HepG2 (cell line): ENCODE measurements around the gene PSMD8. TPM values are rescaled to one million over a fixed set of nuclear protein-coding genes. Genes with fewer than 3 reads are reported as not detected.

ENCODE experiments used
- CENPBD1 ChIP-seq: sonication (generic); formaldehyde crosslinking; IDR thresholded peaks from 2 replicates; pipeline ENCODE4 v1.8.0; 2022; ENCODE audit warnings: missing genetic modification reagents, low read depth, mild to moderate bottlenecking, borderline replicate concordance
- GATAD1 ChIP-seq: IDR thresholded peaks from 2 replicates; pipeline ENCODE4 v1.6.1; 2016; ENCODE audit warnings: missing genetic modification reagents, missing compliant biosample characterization
- HNF4A ChIP-seq: sonication (generic); formaldehyde crosslinking; IDR thresholded peaks from 2 replicates; pipeline ENCODE4 v1.4.0; 2020; ENCODE audit warnings: missing genetic modification reagents
- MNT ChIP-seq: fragments of 450-650 bp; IDR thresholded peaks from 2 replicates; pipeline ENCODE4 v1.6.1; 2016
- PHF21A ChIP-seq: sonication (generic); formaldehyde crosslinking; IDR thresholded peaks from 2 replicates; pipeline ENCODE4 v1.5.0; 2020; ENCODE audit warnings: mild to moderate bottlenecking, missing genetic modification reagents
- POLR2G ChIP-seq: fragments of 200-400 bp; formaldehyde crosslinking; IDR thresholded peaks from 2 replicates; pipeline ENCODE4 v1.6.1; 2018; ENCODE audit warnings: mild to moderate bottlenecking, low read depth, low read length, moderate library complexity
- PTBP1 ChIP-seq: fragments of 200-400 bp; formaldehyde crosslinking; IDR thresholded peaks from 2 replicates; pipeline ENCODE4 v1.6.1; 2018; ENCODE audit warnings: low read length, low read depth; ENCODE audit not compliant: poor library complexity, severe bottlenecking
- RARA ChIP-seq: IDR thresholded peaks from 2 replicates; pipeline ENCODE4 v1.6.1; 2016; ENCODE audit warnings: missing genetic modification reagents, missing compliant biosample characterization
- RBAK ChIP-seq: sonication (generic); formaldehyde crosslinking; IDR thresholded peaks from 2 replicates; pipeline ENCODE4 v1.5.1; 2020; ENCODE audit warnings: mild to moderate bottlenecking, missing genetic modification reagents
- RELA ChIP-seq: sonication (generic); formaldehyde crosslinking; IDR thresholded peaks from 2 replicates; pipeline ENCODE4 v1.4.0; 2020; ENCODE audit warnings: missing genetic modification reagents
- TFAP4 ChIP-seq: sonication (generic); IDR thresholded peaks from 2 replicates; pipeline ENCODE4 v1.6.1; 2016; ENCODE audit warnings: low read depth, borderline replicate concordance
- ZBED4 ChIP-seq: sonication (generic); formaldehyde crosslinking; IDR thresholded peaks from 2 replicates; pipeline ENCODE4 v1.4.0; 2020; ENCODE audit warnings: missing genetic modification reagents, borderline replicate concordance
- ZNF205 ChIP-seq: IDR thresholded peaks from 2 replicates; pipeline ENCODE4 v1.6.1; 2018; ENCODE audit warnings: missing biosample characterization, missing genetic modification reagents
- ZNF382 ChIP-seq: sonication (generic); formaldehyde crosslinking; IDR thresholded peaks from 2 replicates; pipeline ENCODE4 v1.5.0; 2020; ENCODE audit warnings: missing genetic modification reagents, mild to moderate bottlenecking, borderline replicate concordance
- ZNF569 ChIP-seq: sonication (generic); formaldehyde crosslinking; IDR thresholded peaks from 2 replicates; pipeline ENCODE4 v1.5.0; 2020; ENCODE audit warnings: mild to moderate bottlenecking, missing genetic modification reagents, moderate library complexity, borderline replicate concordance
- polyA plus RNA-seq, 8 experiments: library from polyadenylated mRNA; depleted of rRNA in 3 of 8; stranded (reverse) in 7 of 8; unstranded in 1 of 8; fragments of >200 nt; fragmentation: Illumina TruSeq in 4 of 8; extraction: Trizol in 4 of 8; gene quantifications; 2 replicates each; pipeline versions ENCODE4 v1.2.1 to v1.2.3, GENCODE V29; 2011 to 2016; ENCODE audit warnings: low read depth in 4 of 8, missing spikeins in 1 of 8, mixed read lengths in 1 of 8; ENCODE audit not compliant: insufficient read depth in 1 of 8
- total RNA-seq, 5 experiments: library from RNA; depleted of rRNA; stranded (reverse); fragments of >200 nt; fragmentation: Illumina TruSeq; extraction: Trizol; gene quantifications; 2 replicates each; pipeline ENCODE4 v1.2.3, GENCODE V29; 2016; ENCODE audit warnings: low read depth in 1 of 5
- TF ChIP-seq, protein P1 (sequence below): sonication (generic); formaldehyde crosslinking; IDR thresholded peaks from 2 replicates; pipeline ENCODE4 v1.8.0; 2023; ENCODE audit warnings: mild to moderate bottlenecking, missing genetic modification reagents
- TF ChIP-seq, protein P2 (sequence below): sonication (generic); formaldehyde crosslinking; IDR thresholded peaks from 2 replicates; pipeline ENCODE4 v1.4.0; 2020; ENCODE audit warnings: missing genetic modification reagents, mild to moderate bottlenecking, borderline replicate concordance

PSMD8 gene
- total and polyA plus RNA-seq, 2 of the 13 experiments (the other 11 are each of a cell fraction or from before 2014, with no cell fraction given) = 162 to 296 TPM

GRCh38 chr19:38374332-38375097 lies at the start of gene PSMD8 (continued):
- TF ChIP-seq TFAP4 (peak; percentile 85; the same call in 1 of the 2 replicates), MNT (no peak), ZNF569 (CRISPR knock-in tag) (no peak), ZNF382 (CRISPR knock-in tag) (no peak), CENPBD1 (CRISPR knock-in tag) (no peak), ZBED4 (CRISPR knock-in tag) (peak; percentile 45; the same call in 1 of the 2 replicates), ZNF205 (peak; percentile 67), PHF21A (CRISPR knock-in tag) (peak; percentile 34; the same call in 1 of the 2 replicates), RARA (CRISPR knock-in tag) (peak; percentile 40; the same call in 1 of the 2 replicates), POLR2G (peak; percentile 99), PTBP1 (no peak), HNF4A (no peak), RELA (CRISPR knock-in tag) (peak; percentile 33; the same call in 1 of the 2 replicates), GATAD1 (peak; percentile 87), RBAK (CRISPR knock-in tag) (no peak)
- TF ChIP-seq, protein P1, sequence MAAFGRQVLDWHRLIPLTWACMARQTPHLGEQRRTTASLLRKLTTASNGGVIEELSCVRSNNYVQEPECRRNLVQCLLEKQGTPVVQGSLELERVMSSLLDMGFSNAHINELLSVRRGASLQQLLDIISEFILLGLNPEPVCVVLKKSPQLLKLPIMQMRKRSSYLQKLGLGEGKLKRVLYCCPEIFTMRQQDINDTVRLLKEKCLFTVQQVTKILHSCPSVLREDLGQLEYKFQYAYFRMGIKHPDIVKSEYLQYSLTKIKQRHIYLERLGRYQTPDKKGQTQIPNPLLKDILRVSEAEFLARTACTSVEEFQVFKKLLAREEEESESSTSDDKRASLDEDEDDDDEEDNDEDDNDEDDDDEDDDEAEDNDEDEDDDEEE (CRISPR knock-in tag) = 0 out of 2 replicates have a peak, but pooled peaks have one; percentile 69
- TF ChIP-seq, protein P2, sequence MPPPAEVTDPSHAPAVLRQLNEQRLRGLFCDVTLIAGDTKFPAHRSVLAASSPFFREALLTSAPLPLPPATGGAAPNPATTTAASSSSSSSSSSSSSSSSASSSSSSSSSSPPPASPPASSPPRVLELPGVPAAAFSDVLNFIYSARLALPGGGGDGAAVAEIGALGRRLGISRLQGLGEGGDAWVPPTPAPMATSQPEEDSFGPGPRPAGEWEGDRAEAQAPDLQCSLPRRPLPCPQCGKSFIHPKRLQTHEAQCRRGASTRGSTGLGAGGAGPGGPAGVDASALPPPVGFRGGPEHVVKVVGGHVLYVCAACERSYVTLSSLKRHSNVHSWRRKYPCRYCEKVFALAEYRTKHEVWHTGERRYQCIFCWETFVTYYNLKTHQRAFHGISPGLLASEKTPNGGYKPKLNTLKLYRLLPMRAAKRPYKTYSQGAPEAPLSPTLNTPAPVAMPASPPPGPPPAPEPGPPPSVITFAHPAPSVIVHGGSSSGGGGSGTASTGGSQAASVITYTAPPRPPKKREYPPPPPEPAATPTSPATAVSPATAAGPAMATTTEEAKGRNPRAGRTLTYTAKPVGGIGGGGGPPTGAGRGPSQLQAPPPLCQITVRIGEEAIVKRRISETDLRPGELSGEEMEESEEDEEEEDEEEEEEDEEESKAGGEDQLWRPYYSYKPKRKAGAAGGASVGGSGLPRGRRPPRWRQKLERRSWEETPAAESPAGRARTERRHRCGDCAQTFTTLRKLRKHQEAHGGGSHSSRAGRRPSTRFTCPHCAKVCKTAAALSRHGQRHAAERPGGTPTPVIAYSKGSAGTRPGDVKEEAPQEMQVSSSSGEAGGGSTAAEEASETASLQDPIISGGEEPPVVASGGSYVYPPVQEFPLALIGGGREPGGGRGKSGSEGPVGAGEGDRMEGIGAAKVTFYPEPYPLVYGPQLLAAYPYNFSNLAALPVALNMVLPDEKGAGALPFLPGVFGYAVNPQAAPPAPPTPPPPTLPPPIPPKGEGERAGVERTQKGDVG (CRISPR knock-in tag) = peak; percentile 89; the same call in 1 of the 2 replicates
